Measurements from ENCODE around the gene TGFB3. TPM values are rescaled to one million over a fixed set of nuclear protein-coding genes. Genes with fewer than 3 reads are reported as not detected.
"Not testable (repeated sequence)": the region's sequence is repeated elsewhere in the genome, so short reads cannot be mapped to it uniquely, and the experiment has no call there.

Gene TGFB3
- total RNA-seq, 2 donors from 2014 or later: 17.5 to 99.1 TPM

- Histone ChIP-seq H3K4me3 (no peak overlapping the region), H3K27me3 (no peaks in the 10 kb centered on the region), H3K4me1 (peaks cover 0 to 24% of the 10 kb centered on the region in 2 donors), H3K27ac (peak overlapping the region in 1 of 2 donors; percentile 97), H3K36me3 (peaks cover 25% of the 10 kb centered on the region), H3K9me3 (peaks cover 0 to 15% of the 10 kb centered on the region in 2 donors)
- TF ChIP-seq CTCF (IDR thresholded peaks at IDR 0.05): no peak
- no peak for DNase-seq (ENCODE audit: low spot score)
These were observed 33.9 kb upstream of the TGFB3 start for GRCh38 chr14:76015668-76016067.

GRCh38 chr14:76015191-76015590 lies 33.4 kb upstream of the TGFB3 start:
- peaks cover 0 to 14% of the 10 kb centered on the region in 2 donors for H3K9me3 ChIP-seq
- no peak overlapping the region for H3K4me3 ChIP-seq
- H3K27ac ChIP-seq: peak overlapping the region in 1 of 2 donors; percentile 97
- TF ChIP-seq CTCF (IDR thresholded peaks at IDR 0.05): no peak
- H3K4me1 ChIP-seq: peaks cover 0 to 24% of the 10 kb centered on the region in 2 donors
- H3K36me3 ChIP-seq: peaks cover 24% of the 10 kb centered on the region
- no peaks in the 10 kb centered on the region for H3K27me3 ChIP-seq
- no peak for DNase-seq (ENCODE audit: low spot score)

- Histone ChIP-seq H3K4me1 (peaks cover 0 to 24% of the 10 kb centered on the region in 2 donors), H3K27ac (peak overlapping the region; percentile 75 to 97), H3K9me3 (no peaks in the 10 kb centered on the region), H3K4me3 (no peak overlapping the region), H3K36me3 (peaks cover 14% of the 10 kb centered on the region), H3K27me3 (no peaks in the 10 kb centered on the region)
- no peak for DNase-seq (ENCODE audit: low spot score)
- TF ChIP-seq CTCF (IDR thresholded peaks at IDR 0.05): no peak
These were observed 30.6 kb upstream of the TGFB3 start for GRCh38 chr14:76012354-76012753.

- H3K4me3 ChIP-seq: no peak overlapping the region
- DNase-seq (ENCODE audit: low spot score): no peak
- H3K27ac ChIP-seq: peak overlapping the region; percentile 75 to 97
- peaks cover 14% of the 10 kb centered on the region for H3K36me3 ChIP-seq
- H3K9me3 ChIP-seq: no peaks in the 10 kb centered on the region
- H3K4me1 ChIP-seq: peaks cover 0 to 24% of the 10 kb centered on the region in 2 donors
- no peak for TF ChIP-seq CTCF (IDR thresholded peaks at IDR 0.05)
- no peaks in the 10 kb centered on the region for H3K27me3 ChIP-seq
These were observed 30.1 kb upstream of the TGFB3 start for GRCh38 chr14:76011930-76012329.

- H3K9me3 ChIP-seq; DNase-seq (ENCODE audit: low spot score); H3K4me3 ChIP-seq; H3K27me3 ChIP-seq; H3K27ac ChIP-seq: not testable (repeated sequence)
- Histone ChIP-seq H3K36me3 (peaks cover 24% of the 10 kb centered on the region), H3K4me1 (peaks cover 0 to 24% of the 10 kb centered on the region in 2 donors)
These were observed 27.8 kb upstream of the TGFB3 start for GRCh38 chr14:76009627-76010026.

GRCh38 chr14:76007852-76008251 lies 26.1 kb upstream of the TGFB3 start:
- Histone ChIP-seq H3K36me3 (peaks cover 31% of the 10 kb centered on the region), H3K27ac (no peak overlapping the region), H3K9me3 (peaks cover 0 to 12% of the 10 kb centered on the region in 2 donors), H3K4me1 (peaks cover 0 to 16% of the 10 kb centered on the region in 2 donors), H3K4me3 (no peak overlapping the region), H3K27me3 (no peaks in the 10 kb centered on the region)
- DNase-seq (ENCODE audit: low spot score): no peak
- no peak for TF ChIP-seq CTCF (IDR thresholded peaks at IDR 0.05)
